ENCODE data around the gene WDR44. TPM values are rescaled to one million over a fixed set of nuclear protein-coding genes. Genes with fewer than 3 reads are reported as not detected.
A peak's percentile ranks its signal among the peaks of the same experiment; 100 is the strongest.

WDR44 gene
- total and polyA plus RNA-seq, 7 donors = 3.0 to 23.2 (median 17.0) TPM

DNA sequence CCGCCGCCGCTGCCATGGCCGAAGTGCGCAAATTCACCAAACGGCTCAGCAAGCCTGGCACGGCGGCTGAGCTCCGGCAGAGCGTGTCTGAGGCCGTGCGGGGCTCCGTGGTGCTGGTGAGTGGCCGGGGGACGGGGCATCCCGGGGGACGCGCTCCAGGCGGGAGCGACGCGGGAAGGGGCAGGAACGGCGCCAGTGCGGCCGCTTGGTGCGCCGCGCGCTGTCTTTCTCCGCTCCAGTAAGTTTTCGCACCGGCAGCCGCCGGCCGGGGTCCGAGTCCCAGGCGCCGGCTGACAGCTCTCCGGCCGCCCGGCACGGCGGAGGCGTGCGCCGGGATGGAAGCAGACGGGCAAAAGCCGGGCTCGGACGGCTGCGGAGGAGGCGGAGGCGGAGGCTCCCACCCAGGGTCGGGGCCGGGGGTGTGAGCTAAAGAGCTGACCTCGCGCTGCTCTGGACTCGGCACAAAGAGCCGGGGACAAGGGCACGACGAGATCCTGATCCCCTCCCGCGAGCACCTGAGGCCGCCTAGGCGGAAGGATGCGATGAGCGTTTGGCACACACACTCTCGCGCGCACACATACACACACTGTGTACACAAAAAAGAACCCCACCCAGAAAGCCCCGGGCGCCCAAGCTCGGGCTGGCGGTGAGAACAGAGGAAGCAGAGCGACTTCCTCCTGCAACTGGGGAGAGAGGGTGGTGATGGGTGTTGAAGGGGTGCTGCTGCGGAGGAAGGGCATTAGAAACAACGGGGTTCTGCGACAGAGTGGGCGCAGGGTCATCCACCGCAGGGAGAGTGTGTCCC is 150.3 kb downstream of the WDR44 start:
- Histone ChIP-seq H3K4me3 (peak overlapping the region; percentile 73 to 88 (median 81)), H3K27ac (peak overlapping the region; percentile 86 to 93 (median 90)), H3K36me3 (no peaks in the 10 kb centered on the region), H3K27me3 (no peaks in the 10 kb centered on the region), H3K4me1 (peaks cover 0 to 17% (median 2%) of the 10 kb centered on the region in 4 donors), H3K9me3 (no peaks in the 10 kb centered on the region)
- no peak for TF ChIP-seq EP300 (IDR thresholded peaks at IDR 0.05)
- TF ChIP-seq POLR2AphosphoS5 (IDR thresholded peaks at IDR 0.05) = peak in 1 of 4 donors; percentile 23
- TF ChIP-seq POLR2A (IDR thresholded peaks at IDR 0.05) = no peak
- intact Hi-C loops (cut with DNase I) = loop anchor here (5.0 to 10.0 kb wide), 5 partner anchors 69 to 739 kb away; partner anchors contain the start of genes IL13RA1, PGRMC1 and WDR44
- DNase-seq = peak; percentile 77
- 0% methylated on average over 81 of the region's 81 CpGs for WGBS, 2 donors

DNA sequence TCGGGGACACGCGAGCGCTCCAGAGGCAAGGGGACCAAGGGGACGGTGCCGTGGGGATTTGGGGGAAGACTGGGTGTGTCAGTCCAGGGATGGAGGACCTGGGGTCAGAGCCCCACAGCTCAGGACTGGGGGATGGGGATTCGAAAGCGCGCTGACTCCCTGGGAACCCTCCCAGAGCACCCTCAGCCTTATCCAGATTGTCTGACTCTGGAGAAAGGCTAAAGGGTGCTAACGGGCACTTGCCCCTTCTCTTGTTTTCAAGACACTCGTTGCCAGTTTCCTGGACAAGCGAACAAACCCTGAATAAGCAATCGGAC is 150.8 kb downstream of the WDR44 start:
- H3K36me3 ChIP-seq = no peaks in the 10 kb centered on the region
- peak overlapping the region; percentile 86 to 93 (median 90) for H3K27ac ChIP-seq
- H3K4me3 ChIP-seq = peak overlapping the region; percentile 73 to 88 (median 81)
- TF ChIP-seq POLR2AphosphoS5 (IDR thresholded peaks at IDR 0.05) = no peak
- TF ChIP-seq EP300 (IDR thresholded peaks at IDR 0.05) = no peak
- no peak for TF ChIP-seq POLR2A (IDR thresholded peaks at IDR 0.05)
- TF ChIP-seq CTCF (IDR thresholded peaks at IDR 0.05) = no peak
- intact Hi-C loops (cut with DNase I) = loop anchor here (5.0 to 10.0 kb wide), 5 partner anchors 68 to 738 kb away; partner anchors contain the start of genes IL13RA1, PGRMC1 and WDR44
- WGBS, 2 donors = 0 to 1% methylated on average over 13 of the region's 13 CpGs
- DNase-seq = no peak
- H3K27me3 ChIP-seq = no peaks in the 10 kb centered on the region
- H3K9me3 ChIP-seq = no peaks in the 10 kb centered on the region
- H3K4me1 ChIP-seq = peaks cover 0 to 17% (median 2%) of the 10 kb centered on the region in 4 donors

DNA sequence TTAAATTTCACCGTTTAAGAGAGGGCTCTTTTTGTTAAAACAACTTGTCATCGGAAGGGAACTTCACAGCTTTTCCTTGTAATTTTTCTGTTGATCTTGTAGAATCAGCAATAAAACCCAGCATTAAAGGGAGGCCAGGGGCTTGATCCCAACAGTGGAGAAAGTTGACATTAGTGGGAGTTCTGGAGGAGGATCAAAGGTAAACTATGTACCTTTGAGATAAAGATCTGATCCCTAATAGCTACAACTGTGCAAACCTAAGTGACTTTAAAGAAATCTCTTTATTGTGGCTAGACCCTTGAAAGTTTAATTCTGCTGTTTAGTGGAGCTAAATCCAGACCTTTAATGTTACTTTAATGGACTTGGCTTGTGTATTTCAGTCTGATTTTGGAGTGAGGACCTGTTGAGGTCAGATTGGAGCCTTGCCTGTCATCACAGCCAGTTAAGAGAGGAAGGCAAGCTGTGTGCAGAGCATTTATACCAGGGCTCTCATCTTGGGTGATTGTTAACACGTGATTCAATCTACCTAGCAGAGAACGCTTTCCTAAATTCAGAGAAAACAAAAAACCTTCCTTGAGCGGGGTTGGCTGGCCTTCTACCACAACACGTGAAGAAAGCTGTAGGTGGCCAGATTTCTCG is 151.4 kb downstream of the WDR44 start:
- Histone ChIP-seq H3K36me3 (no peaks in the 10 kb centered on the region), H3K4me1 (peaks cover 0 to 21% (median 2%) of the 10 kb centered on the region in 4 donors), H3K27ac (peak overlapping the region; percentile 86 to 93 (median 90)), H3K4me3 (peak overlapping the region; percentile 73 to 88 (median 81)), H3K9me3 (no peaks in the 10 kb centered on the region), H3K27me3 (no peaks in the 10 kb centered on the region)
- TF ChIP-seq EP300 (IDR thresholded peaks at IDR 0.05) = no peak
- TF ChIP-seq POLR2AphosphoS5 (IDR thresholded peaks at IDR 0.05) = no peak
- no peak for TF ChIP-seq POLR2A (IDR thresholded peaks at IDR 0.05)
- no peak for TF ChIP-seq CTCF (IDR thresholded peaks at IDR 0.05)
- no peak for DNase-seq
- intact Hi-C loops (cut with DNase I) = loop anchor here (5.0 to 10.0 kb wide), 5 partner anchors 68 to 738 kb away; partner anchors contain the start of genes IL13RA1, PGRMC1 and WDR44
- 25 to 27% methylated on average over 7 of the region's 7 CpGs for WGBS, 2 donors

GRCh38 chrX:118498351-118498750 is 152.4 kb downstream of the WDR44 start:
- Histone ChIP-seq H3K27ac (peak overlapping the region in 2 of 4 donors; percentile 19 to 91), H3K4me1 (peaks cover 0 to 25% (median 5%) of the 10 kb centered on the region in 4 donors), H3K27me3 (no peaks in the 10 kb centered on the region), H3K9me3 (no peaks in the 10 kb centered on the region), H3K36me3 (no peaks in the 10 kb centered on the region), H3K4me3 (no peak overlapping the region)
- intact Hi-C loops (cut with DNase I) = loop anchor here (5.0 to 10.0 kb wide), 5 partner anchors 66 to 736 kb away; partner anchors contain the start of genes IL13RA1, PGRMC1 and WDR44
- no peak for TF ChIP-seq POLR2AphosphoS5 (IDR thresholded peaks at IDR 0.05)
- WGBS, 2 donors = 53 to 70% methylated on average over 3 of the region's 3 CpGs
- DNase-seq = no peak

DNA sequence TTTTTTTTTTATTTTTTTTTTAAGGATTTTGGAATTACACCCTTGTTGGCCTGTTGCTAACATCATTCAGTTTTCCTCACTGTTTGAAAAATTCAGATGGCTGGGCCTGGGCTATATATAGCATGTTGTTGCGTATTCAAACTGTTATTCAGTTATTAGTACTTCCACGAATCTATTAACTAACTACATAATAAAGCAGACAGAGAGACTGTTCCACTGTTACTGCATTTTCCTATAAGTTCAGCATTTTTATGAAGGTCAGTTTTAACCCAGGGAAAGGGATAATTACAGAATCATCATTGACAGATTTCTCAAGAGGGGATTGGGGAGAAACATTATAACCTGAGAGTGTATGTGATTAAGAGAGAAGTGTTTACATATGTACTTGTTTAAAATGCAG is 152.8 kb downstream of the WDR44 start:
- TF ChIP-seq CTCF (IDR thresholded peaks at IDR 0.05) (no peak), EP300 (IDR thresholded peaks at IDR 0.05) (no peak), POLR2A (IDR thresholded peaks at IDR 0.05) (no peak), POLR2AphosphoS5 (IDR thresholded peaks at IDR 0.05) (no peak)
- WGBS, 2 donors = 79 to 92% methylated on average over 2 of the region's 2 CpGs
- H3K36me3 ChIP-seq = no peaks in the 10 kb centered on the region
- no peaks in the 10 kb centered on the region for H3K9me3 ChIP-seq
- intact Hi-C loops (cut with DNase I) = loop anchor here (5.0 to 10.0 kb wide), 5 partner anchors 66 to 736 kb away; partner anchors contain the start of genes IL13RA1, PGRMC1 and WDR44
- DNase-seq = no peak
- no peak overlapping the region for H3K4me3 ChIP-seq
- peaks cover 0 to 25% (median 7%) of the 10 kb centered on the region in 4 donors for H3K4me1 ChIP-seq
- peak overlapping the region in 1 of 4 donors; percentile 91 for H3K27ac ChIP-seq
- no peaks in the 10 kb centered on the region for H3K27me3 ChIP-seq
